Measurements from ENCODE around the gene HIC1.

- TF ChIP-seq CTCF (IDR thresholded peaks at IDR 0.05) (no peak), POLR2AphosphoS5 (IDR thresholded peaks at IDR 0.05; ENCODE audit: low read depth, low read length) (no peak), REST (IDR thresholded peaks at IDR 0.05; ENCODE audit: insufficient read depth in 1 of 2, low read depth in 2 of 2, low read length in 1 of 2) (no peak)
These were observed 12.7 kb downstream of the HIC1 start for GRCh38 chr17:2067608-2068024.
